GM12892 (cell line): ENCODE measurements around the gene DGCR2.

Experiments
- POLR2A ChIP-seq: IDR thresholded peaks from 2 replicates; pipeline ENCODE4 v1.6.1; 2011; ENCODE audit warnings: low read depth, low read length, control low read depth
- POLR2AphosphoS5 ChIP-seq: IDR thresholded peaks from 2 replicates; pipeline ENCODE4 v1.6.1; 2011; ENCODE audit warnings: low read depth, low read length, control low read depth

DNA sequence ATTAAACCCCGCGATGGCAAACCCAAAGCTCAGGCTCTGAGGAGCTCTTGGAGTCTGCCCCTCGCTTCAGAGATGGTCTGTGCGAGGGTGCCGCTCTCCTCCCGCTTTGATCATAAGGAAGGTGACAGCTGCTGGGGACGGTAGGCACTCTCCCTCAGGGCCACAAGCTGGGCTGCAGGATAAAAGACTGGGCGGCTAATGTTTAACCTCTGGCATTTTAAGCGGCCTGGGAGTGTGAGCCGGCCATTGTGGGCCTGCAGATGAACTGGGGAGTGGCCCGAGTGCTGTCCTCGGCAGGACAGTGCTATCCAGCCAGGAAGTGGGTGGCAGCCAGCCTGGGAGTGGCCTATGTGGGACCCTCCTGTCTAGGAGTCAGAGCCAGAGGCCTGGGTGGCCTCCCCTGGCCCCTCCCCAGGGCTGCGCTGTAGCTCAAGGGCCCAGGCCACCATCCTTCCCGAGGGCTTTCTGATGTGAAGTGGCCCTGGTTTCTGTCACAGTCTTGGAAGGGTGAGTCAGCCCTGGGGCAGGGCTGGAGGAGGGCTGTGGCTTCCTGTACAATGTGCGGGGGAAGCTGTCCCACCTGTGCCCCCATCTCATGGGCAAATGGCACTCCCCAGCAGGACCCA is 127.4 kb downstream of the DGCR2 start:
- TF ChIP-seq POLR2AphosphoS5 (no peak), POLR2A (no peak)
